Endodermal cell (in vitro differentiated cells): ENCODE data around the gene RETREG2. TPM values are rescaled to one million over a fixed set of nuclear protein-coding genes. Genes with fewer than 3 reads are reported as not detected.

ENCODE experiments used
- DNase-seq: peaks from one replicate; pipeline ENCODE4 v3.0.0-alpha.2; 2017
- H3K27ac ChIP-seq: 2 replicates; pipeline ENCODE4 v1.5.1; 2013; ENCODE audit warnings: mild to moderate bottlenecking, low read depth, low read length, moderate library complexity
- H3K27me3 ChIP-seq: 2 replicates; pipeline ENCODE4 v1.6.1; 2013; ENCODE audit warnings: mild to moderate bottlenecking, low read length, moderate library complexity; ENCODE audit not compliant: insufficient read depth, control insufficient read depth, poor library complexity, severe bottlenecking
- H3K36me3 ChIP-seq: 2 replicates; pipeline ENCODE4 v1.7.0; 2013; ENCODE audit warnings: mild to moderate bottlenecking, low read length, moderate library complexity; ENCODE audit not compliant: control insufficient read depth, insufficient read depth
- H3K4me1 ChIP-seq: one replicate; pipeline ENCODE4 v1.7.0; 2013; ENCODE audit warnings: low read length; ENCODE audit not compliant: control insufficient read depth, insufficient read depth
- H3K4me3 ChIP-seq: 2 replicates; pipeline ENCODE4 v1.5.1; 2013; ENCODE audit warnings: mild to moderate bottlenecking, low read length, moderate library complexity
- H3K9ac ChIP-seq: 2 replicates; pipeline ENCODE4 v1.6.1; 2013; ENCODE audit warnings: mild to moderate bottlenecking, low read length, moderate library complexity; ENCODE audit not compliant: poor library complexity, severe bottlenecking; ENCODE audit errors: extremely low read depth
- H3K9me3 ChIP-seq: 2 replicates; pipeline ENCODE4 v1.6.1; 2013; ENCODE audit warnings: mild to moderate bottlenecking, low read length, moderate library complexity; ENCODE audit not compliant: control insufficient read depth
- H3K27ac Mint-ChIP-seq: 2 replicates; pipeline ENCODE4 v1.8.0; 2020; ENCODE audit warnings: mixed read lengths
- H3K27me3 Mint-ChIP-seq: 2 replicates; pipeline ENCODE4 v1.8.0; 2021; ENCODE audit warnings: mild to moderate bottlenecking, mixed read lengths; ENCODE audit not compliant: insufficient read depth
- H3K36me3 Mint-ChIP-seq: 2 replicates; pipeline ENCODE4 v1.8.0; 2020; ENCODE audit warnings: low read depth, mixed read lengths
- H3K4me1 Mint-ChIP-seq: 2 replicates; pipeline ENCODE4 v1.8.0; 2020; ENCODE audit warnings: mixed read lengths
- H3K4me3 Mint-ChIP-seq: 2 replicates; pipeline ENCODE4 v1.8.0; 2020; ENCODE audit warnings: mild to moderate bottlenecking, moderate library complexity, mixed read lengths
- H3K9me3 Mint-ChIP-seq: 2 replicates; pipeline ENCODE4 v1.8.0; 2020; ENCODE audit warnings: mild to moderate bottlenecking, mixed read lengths
- WGBS, 2 experiments: methylation state at CpG; one replicate each; pipeline versions ENCODE4 v1.1.5 to v1.1.7; 2013; ENCODE audit warnings: missing lambda C conversion rate in 2 of 2, mixed read lengths in 1 of 2; ENCODE audit not compliant: insufficient coverage in 1 of 2, insufficient read length in 1 of 2; 5-methylcytosine and 5-hydroxymethylcytosine counted together
- total RNA-seq, 2 donors: library from RNA; stranded (reverse); fragmentation: NEBNext Ultra II Directional in 1 of 2; extraction: Animal tissue kit (Norgen Biotek cat#: 25700) in 1 of 2; gene quantifications; 2 replicates in 1 of 2; 3 replicates in 1 of 2; pipeline ENCODE4 v1.2.1, GENCODE V29; 2021
- TF ChIP-seq, protein P1 (sequence below): fragments of 200-600 bp; sonication (generic); conservative IDR thresholded peaks from 2 replicates; pipeline ENCODE4 v1.5.0; 2021; ENCODE audit warnings: antibody characterized with exemption, mild to moderate bottlenecking

RETREG2 gene
- total RNA-seq, 2 donors from 2014 or later = 67.0 to 73.4 TPM

DNA sequence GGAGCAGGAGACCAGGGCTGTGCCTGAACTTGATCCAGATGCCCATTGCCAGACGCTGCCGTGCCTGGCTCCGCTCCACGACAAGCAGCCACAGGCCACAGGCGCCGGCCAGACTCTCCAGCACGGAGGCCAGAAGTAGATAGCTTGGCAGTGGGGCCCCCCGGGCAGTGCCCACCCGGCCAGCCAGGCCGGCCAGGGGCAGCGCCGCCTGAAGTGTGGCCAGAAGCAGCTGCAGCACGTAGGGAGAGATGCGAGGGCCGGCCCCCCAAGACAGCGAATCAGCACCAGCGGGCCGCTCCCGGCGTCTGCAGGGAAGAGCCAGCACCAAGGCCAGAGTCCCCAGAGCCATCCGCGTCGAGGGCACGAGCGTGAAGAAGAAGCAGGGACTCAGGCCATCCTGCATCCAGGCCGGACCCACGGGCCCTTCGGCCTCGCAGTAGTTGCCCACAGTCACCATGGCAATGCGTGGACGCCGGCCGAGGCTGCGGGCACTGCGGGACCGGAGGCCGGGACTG is 40.2 kb downstream of the RETREG2 start:
- peak overlapping the region; percentile 81 for H3K27ac ChIP-seq
- Mint-ChIP-seq H3K4me3 (peak overlapping the region; percentile 75), H3K27ac (peak overlapping the region; percentile 97), H3K27me3 (no peaks in the 10 kb centered on the region), H3K4me1 (peaks cover 17% of the 10 kb centered on the region), H3K9me3 (no peaks in the 10 kb centered on the region), H3K36me3 (peaks cover 51% of the 10 kb centered on the region)
- peak overlapping the region; percentile 77 for H3K9ac ChIP-seq
- TF ChIP-seq, protein P1, sequence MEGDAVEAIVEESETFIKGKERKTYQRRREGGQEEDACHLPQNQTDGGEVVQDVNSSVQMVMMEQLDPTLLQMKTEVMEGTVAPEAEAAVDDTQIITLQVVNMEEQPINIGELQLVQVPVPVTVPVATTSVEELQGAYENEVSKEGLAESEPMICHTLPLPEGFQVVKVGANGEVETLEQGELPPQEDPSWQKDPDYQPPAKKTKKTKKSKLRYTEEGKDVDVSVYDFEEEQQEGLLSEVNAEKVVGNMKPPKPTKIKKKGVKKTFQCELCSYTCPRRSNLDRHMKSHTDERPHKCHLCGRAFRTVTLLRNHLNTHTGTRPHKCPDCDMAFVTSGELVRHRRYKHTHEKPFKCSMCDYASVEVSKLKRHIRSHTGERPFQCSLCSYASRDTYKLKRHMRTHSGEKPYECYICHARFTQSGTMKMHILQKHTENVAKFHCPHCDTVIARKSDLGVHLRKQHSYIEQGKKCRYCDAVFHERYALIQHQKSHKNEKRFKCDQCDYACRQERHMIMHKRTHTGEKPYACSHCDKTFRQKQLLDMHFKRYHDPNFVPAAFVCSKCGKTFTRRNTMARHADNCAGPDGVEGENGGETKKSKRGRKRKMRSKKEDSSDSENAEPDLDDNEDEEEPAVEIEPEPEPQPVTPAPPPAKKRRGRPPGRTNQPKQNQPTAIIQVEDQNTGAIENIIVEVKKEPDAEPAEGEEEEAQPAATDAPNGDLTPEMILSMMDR = no peak
- 1 to 3% methylated on average over 21 to 37 of the region's 37 CpGs for WGBS, 2 experiments
- H3K4me1 ChIP-seq = no peaks in the 10 kb centered on the region
- peak overlapping the region; percentile 84 for H3K4me3 ChIP-seq
- peak; percentile 92 for DNase-seq
- no peaks in the 10 kb centered on the region for H3K9me3 ChIP-seq
- H3K27me3 ChIP-seq = no peaks in the 10 kb centered on the region
- peaks cover 48% of the 10 kb centered on the region for H3K36me3 ChIP-seq

DNA sequence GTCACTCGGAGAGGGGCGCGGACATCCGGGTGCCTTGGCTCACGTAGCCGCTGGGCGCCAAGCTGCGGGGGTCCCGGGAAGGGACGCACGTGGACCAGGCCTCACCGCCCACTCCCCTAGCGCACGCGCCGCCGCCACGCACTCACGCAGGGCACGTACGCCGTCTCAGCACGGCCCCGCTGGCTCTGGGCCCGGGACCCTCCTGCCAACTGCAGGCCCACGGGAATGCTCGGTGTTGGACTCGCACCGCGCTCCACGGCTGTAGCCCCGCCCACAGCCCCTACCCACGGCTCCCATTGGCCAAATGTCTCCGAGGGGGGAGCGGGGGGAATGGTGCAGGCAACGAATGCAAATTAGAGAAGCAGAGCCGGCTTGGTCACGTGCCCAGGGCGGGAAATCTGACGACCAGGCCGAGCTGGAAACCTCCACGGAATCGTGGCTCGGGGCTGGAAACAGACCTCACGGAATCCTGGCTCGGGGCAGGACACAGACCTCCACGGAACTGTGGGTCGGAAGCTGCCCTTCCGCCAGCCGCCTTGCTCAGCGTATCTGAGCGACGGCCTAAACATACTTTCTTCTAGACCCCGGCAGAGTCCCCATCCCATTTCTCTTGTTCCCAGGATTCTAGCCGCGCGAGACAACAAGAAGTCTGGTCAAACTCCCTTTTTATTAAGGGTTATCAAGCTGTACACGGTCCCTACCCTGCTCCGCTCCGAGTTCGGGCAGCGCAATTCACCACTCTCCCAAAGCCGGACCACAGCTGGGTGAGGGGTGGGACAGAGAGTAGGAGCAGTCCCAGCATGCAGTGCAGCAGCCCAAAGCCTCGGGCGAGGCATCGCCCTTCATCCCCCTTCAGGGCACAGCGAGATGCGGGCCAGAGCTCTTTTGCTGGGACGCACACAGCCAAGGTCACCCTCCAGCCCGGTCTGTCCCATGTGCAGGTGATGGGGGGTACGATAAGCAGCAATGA is 40.9 kb downstream of the RETREG2 start, which contains the start of gene ABCB6:
TSS of gene ABCB6 (minus strand) at position 227 of the 970 bp plus-strand sequence. CDS start 285 bp downstream, outside the sequence.
- TF ChIP-seq, protein P1 = peak; percentile 17
- Histone ChIP-seq H3K9me3 (no peaks in the 10 kb centered on the region), H3K9ac (peak within 1 kb of the TSS; percentile 77), H3K4me1 (no peaks in the 10 kb centered on the region), H3K27ac (peak within 1 kb of the TSS; percentile 81), H3K27me3 (no peaks in the 10 kb centered on the region), H3K4me3 (peak within 1 kb of the TSS; percentile 84), H3K36me3 (peaks cover 48% of the 10 kb centered on the region)
- DNase-seq = peak; percentile 97
- peaks cover 17% of the 10 kb centered on the region for H3K4me1 Mint-ChIP-seq
- WGBS, 2 experiments = 23 to 41% methylated on average over 45 to 71 of the region's 71 CpGs
- no peaks in the 10 kb centered on the region for H3K27me3 Mint-ChIP-seq
- peaks cover 53% of the 10 kb centered on the region for H3K36me3 Mint-ChIP-seq
- H3K4me3 Mint-ChIP-seq = peak within 1 kb of the TSS; percentile 75
- peak within 1 kb of the TSS; percentile 97 for H3K27ac Mint-ChIP-seq
- no peaks in the 10 kb centered on the region for H3K9me3 Mint-ChIP-seq

DNA sequence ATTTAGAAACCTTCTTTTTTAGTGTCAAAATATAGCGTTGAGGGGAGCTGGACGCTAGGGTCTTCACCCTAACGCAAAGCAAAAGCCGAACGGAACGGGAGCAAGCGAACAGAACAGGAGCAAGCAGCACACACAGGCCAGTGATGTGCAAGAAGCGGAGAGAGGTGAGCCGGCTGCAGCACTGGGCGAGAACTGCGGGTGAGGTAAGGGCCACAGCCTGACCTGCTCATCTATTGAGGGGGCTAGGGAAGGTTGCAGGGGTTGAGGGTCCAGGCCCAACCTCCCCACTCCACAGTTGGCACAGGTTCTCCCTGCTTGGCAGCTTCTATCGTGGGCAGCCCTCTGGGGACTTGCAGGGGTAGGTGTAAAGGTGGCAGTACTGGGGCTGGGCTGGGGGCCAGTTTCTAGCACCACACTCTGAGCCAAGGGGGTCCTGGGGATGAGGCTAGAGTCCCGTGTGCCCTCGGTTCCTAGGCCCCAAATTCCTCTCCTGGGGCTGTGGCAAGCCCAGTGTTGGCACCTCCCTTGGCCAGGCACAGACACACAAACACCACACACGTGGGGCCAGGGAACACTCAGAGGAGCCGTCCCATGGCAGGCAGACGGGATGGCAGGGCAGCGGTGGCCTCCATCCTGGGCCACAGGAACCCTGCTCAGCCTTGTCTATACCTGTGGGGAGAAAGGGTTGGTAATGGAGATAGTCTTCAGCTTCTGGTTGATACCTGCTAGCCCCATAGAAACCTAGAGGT is 41.9 kb downstream of the RETREG2 start:
- TF ChIP-seq, protein P1 = no peak
- no peaks in the 10 kb centered on the region for H3K9me3 ChIP-seq
- Mint-ChIP-seq H3K36me3 (peaks cover 53% of the 10 kb centered on the region), H3K27ac (peak overlapping the region; percentile 92), H3K27me3 (no peaks in the 10 kb centered on the region), H3K4me1 (peaks cover 17% of the 10 kb centered on the region), H3K4me3 (no peak overlapping the region), H3K9me3 (no peaks in the 10 kb centered on the region)
- WGBS, 2 experiments = 93 to 94% methylated on average over 10 to 18 of the region's 18 CpGs
- no peak for DNase-seq
- H3K27ac ChIP-seq = no peak overlapping the region
- H3K4me3 ChIP-seq = no peak overlapping the region
- no peaks in the 10 kb centered on the region for H3K27me3 ChIP-seq
- H3K9ac ChIP-seq = no peak overlapping the region
- H3K4me1 ChIP-seq = no peaks in the 10 kb centered on the region
- peaks cover 45% of the 10 kb centered on the region for H3K36me3 ChIP-seq
